HG02763 (cell line): ENCODE measurements around the gene SUDS3.
A peak's percentile ranks its signal among the peaks of the same experiment; 100 is the strongest.

ENCODE experiments used
- ATAC-seq: cut with Tn5 transposase; IDR thresholded peaks from one replicate; pipeline ENCODE4 v1.9.1; 2021; ENCODE audit warnings: mild to moderate bottlenecking, moderate library complexity; ENCODE audit not compliant: unreplicated experiment

Gene SUDS3

DNA sequence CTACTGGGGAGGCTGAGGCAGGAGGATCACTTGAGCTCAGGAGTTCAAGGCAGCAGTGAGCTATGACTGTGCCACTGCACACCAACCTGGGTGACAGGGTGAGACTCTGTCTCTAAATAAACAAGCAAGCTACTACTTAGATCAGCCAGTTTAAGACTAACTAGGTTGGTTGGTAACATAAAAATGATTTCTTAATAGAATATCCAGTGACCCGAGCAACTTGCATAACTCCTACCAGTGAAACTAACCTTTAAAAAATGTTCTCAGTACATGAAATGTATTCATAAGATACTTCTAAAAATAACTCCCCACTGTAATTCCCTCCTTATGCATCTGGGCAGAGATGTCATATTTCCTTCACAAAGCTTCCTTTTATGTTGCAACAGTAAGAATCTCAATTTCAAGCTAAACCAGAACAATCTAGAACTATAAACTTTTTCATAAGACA, 19.5 kb upstream of the SUDS3 start:
- no peak for ATAC-seq

DNA sequence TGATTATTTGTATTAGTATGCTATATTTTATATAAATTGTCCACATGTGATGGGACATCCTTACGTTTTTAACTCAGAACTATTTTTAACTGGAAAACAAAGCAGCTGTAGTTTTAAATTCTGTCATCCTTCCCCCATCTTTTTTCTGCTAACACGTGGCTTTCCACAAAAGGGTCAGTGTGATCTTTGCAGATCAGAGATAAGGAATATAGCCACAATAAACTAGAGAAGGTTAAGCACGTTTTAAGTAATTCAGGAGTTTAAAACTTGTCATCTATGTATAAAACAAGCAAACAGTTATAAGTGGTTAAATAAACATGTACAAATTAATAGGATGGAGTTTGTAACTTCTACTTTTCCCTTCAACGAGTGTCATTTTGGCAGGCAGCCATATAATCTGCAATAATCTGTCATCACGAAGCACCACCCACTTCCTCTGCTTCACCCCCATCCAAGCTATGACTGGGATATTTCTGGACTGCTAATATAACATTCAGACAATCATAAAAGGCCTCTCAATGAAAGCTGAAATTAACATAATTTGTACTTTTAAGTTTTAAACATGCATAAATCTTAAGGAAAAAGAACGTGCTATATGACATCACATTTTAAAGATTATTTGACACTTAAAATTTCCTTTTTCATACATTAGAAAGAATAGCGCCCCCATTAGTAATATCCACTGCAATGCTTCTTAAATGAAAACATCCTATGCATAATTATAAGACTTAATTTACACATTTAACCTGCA, 18.9 kb upstream of the SUDS3 start:
- no peak for ATAC-seq

DNA sequence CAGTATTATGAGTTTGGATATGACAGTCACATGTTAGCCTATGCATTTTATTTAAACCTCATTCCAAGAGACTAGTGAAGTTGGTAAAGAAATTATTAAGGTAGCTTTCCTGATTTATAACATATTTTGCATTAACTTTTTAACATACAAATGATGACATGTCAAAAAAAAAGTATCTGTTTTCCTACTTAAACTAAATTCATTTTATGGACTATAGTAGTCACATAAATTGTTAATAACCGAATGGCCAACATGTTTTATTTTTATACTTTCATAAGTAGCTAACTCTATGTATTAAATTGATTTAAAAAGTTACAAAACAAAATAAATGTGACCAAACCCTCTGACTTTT, 18.4 kb upstream of the SUDS3 start:
- no peak for ATAC-seq

DNA sequence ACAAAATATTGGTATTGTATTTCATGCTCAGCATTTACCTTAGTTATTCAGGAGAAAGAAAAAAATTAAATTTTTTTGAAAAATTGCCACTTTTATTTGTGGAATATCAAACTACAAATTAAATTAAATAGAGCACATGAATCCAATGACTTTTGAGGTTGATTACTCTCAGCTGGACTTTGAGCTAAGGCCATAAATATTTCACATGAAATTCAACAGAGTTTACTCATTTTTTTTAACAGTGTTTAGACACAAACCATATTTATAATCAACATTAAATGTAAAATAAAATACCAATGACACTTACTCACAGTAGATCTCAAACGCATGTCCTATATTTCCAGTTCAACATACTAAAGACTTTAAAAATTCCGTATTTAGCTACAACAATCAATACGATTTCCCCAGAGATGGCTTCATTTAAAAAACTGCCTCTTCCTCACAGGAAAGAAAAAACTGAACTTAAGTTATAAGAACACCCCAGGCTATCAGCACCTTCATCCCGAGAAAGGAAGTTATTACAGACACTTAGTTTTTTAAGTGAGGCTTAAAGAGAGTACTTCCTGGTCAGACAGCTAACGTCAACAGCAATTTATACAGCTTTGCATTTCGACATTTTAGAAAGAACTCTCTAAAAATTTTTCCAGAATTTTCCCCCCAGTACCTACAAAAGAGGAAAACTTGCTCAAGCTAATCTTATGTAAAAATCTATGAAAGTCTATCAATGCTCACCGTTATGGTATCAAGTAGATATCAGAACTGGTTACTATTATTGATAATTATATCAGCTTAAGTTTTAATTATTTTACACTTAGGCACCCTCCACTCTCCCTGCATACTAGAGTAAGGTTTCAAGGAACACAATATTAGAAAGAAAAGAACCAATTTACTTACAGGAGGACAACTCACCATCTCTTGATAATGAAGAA, 17.5 kb upstream of the SUDS3 start:
- ATAC-seq: no peak

GRCh38 chr12:118359541-118359915, 16.8 kb upstream of the SUDS3 start:
- no peak for ATAC-seq

DNA sequence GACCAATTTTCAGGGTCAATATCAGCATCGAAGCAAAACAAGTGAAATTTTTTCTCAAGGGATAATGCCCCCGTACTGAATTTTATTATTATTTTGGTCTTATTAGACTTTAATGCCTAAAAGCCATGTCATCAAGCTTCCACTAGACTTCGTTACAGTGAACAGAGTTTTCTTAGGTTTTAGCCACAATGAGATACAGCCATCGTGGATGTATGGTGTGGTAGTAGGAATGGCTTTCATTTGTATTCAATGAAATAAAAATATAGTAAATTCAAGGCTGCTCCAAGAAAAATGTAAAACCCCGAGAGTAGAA, 15.3 kb upstream of the SUDS3 start:
- ATAC-seq: no peak

- ATAC-seq: no peak
Measured at GRCh38 chr12:118361889-118362288, 14.5 kb upstream of the SUDS3 start.

DNA sequence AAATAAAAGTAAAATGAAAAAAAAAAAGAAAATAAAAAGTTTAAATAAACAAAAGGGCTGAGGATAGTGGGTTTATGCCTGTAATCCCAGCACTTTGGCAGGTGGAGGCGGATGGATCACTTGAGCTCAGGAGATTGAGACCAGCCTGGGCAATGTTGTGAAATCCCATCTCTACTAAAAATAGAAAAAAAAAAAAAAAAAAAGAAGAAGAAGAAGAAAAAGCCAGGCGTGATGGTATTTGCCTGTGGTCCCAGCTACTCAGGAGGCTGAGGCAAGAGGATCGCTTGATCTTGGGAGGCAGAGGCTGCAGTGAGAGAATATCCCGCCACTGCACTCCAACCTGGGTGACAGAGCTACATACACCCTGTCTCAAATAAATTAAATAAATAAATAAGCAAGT, 7.5 kb upstream of the SUDS3 start:
- no peak for ATAC-seq

GRCh38 chr12:118370601-118371000, 5.8 kb upstream of the SUDS3 start:
- ATAC-seq: no peak

DNA sequence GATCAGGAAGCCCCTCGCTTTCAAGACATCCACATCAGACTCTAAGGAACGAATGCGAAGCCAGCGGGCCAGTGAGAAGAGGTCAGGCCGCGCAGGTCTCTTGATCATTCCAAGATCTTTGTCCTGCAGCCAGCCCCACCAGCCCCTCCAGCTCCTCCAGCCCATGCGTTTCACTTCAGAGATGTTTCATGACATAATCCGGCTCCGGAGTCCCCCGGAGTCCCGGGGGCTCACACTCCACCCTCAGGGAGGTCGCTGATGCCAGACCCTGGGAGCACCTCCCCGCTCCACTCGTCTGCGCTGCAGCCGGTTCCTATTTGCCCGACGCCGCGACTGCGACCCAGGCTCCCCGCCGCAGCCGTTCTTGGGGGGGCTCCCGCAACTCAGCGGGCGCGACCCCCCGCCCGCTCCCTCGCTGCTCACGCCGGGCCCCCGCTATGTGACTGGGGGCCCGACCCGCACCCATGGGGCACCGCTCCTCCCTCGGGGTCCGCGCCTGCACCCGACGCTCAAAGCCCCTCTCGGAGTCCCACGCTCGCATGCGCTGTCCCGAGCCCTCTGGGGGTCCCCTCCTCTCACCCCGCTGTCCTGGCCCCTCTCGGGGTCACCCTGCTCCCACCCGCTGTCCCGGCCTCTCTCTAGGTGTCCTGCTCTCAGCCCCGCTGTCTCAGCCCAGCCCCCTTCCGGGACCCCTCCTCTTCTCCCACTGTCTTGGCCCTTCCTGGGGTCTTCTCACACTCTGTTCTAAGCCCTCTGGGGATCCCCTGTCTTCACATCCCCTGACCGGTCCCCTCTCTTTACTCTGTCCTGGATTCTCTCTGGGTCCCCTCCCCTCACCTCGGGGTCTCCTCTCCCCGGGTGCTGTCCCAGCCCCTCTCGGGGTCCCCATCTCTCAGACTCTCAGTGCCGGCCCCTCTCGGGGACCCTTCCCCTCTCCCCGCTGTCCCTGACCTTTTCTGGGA, 4.8 kb upstream of the SUDS3 start:
- ATAC-seq: no peak

- peak; percentile 83 for ATAC-seq
Measured at GRCh38 chr12:118372541-118373495, 3.5 kb upstream of the SUDS3 start, which contains the start of gene TAOK3. Gene TAOK3 (minus strand): TSS chr12:118372907. CDS start chr12:118255567, 117,340 bp downstream.

- ATAC-seq: no peak
Measured at GRCh38 chr12:118373616-118374015, 2.7 kb upstream of the SUDS3 start.

DNA sequence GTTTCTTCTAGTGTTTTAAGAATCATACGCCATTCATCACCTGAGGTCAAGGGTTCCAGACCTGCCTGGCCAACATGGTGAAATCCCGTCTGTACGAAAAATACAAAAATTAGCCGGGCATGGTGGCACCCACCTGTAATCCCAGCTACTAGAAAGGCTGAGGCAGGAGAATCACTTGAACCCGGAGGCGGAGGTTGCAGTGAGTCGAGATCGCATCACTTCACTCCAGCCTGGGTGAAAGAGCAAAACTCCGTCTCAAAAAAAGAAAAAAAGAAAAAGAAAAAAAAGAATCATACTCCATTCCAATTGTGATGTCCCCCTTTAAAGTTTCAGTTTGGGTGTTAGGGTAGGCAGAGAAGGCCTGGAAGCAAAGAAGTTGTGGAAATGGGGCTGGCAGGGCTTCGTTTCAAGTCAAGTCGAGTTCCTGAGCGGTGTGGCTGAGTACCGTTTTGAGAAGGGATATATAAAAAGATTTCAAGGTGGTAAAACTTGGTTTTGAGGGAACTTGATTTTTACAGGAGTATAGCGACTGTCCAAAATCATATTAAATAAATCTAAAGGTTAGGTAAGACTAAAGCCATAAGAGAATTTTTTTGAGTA, 2.1 kb upstream of the SUDS3 start:
- no peak for ATAC-seq

GRCh38 chr12:118374909-118375308, 1.4 kb upstream of the SUDS3 start:
- no peak for ATAC-seq

DNA sequence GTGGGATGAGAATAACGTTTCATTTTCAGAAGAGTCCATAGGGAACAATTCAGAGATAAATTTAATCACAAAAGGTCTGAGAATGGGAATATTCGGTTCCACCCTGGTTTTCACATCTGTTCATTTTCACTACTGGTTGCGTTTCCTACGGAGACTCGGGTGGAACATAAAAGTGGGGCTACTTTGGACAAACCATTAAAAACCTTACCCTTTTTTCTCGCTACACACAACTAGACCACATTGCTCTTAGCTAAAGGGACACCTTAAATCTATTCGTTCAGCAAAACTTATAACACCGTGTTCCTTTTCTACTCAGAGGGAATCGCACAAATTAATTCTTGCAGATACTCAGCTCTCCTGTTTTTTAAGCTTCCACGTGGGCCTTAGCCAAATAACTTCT, 1.0 kb upstream of the SUDS3 start:
- ATAC-seq: no peak

GRCh38 chr12:118377021-118377883, 897 bp downstream of the SUDS3 start:
- no peak for ATAC-seq

DNA sequence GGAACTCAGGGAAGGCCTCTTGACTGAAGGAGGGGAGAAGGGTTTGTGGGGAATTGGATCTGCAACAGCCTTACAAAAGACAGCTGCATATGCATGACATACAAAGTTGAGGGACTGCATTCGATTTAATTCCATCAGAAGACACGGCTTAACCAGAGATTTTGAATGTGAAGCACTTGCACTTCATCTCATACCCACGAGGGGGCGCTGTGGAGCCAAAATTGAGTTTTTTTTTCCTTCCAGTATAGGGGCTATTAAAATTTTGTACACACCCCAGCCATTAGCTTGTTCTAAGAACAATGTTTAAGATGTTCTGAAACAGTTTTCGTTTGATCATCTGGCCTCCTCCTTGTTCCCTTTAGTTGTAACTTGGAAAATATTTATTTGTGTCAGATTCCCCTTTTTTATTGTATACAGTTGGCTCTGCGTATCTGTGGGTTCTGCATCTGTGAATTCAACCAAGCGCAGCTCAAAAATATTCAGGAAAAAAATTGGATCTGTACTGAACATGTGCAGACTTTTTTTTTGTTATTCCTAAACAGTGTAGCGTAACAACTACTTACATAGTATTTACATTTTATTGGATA, 1.6 kb downstream of the SUDS3 start:
- ATAC-seq: no peak

- ATAC-seq: no peak
Measured at GRCh38 chr12:118391424-118391823, 15.1 kb downstream of the SUDS3 start.
